CD8-positive, alpha-beta memory T cell (primary cell): ENCODE measurements around the gene ZP1. TPM values are rescaled to one million over a fixed set of nuclear protein-coding genes. Genes with fewer than 3 reads are reported as not detected.
A peak's percentile ranks its signal among the peaks of the same experiment; 100 is the strongest.

Experiments used
- CTCF ChIA-PET: fragments of 350-600 bp; sonication (Branson Sonifier 250); formaldehyde crosslinking; loops from one replicate; lab custom pipeline; 2021; ENCODE audit warnings: antibody characterized with exemption; lab: Charles Lee
- POLR2A ChIA-PET: fragments of 350-600 bp; sonication (Branson Sonifier 250); formaldehyde crosslinking; loops from one replicate; lab custom pipeline; 2021; ENCODE audit warnings: antibody characterized with exemption; lab: Charles Lee
- DNase-seq, 5 donors: peaks; one replicate each; pipeline versions ENCODE4 v3.0.0 to v3.0.0-alpha.2; 2020 to 2022; ENCODE audit warnings: mixed read lengths in 1 of 5
- H3K27ac ChIP-seq: one replicate; pipeline ENCODE4 v1.7.0; 2013; ENCODE audit warnings: low read depth, mild to moderate bottlenecking, low read length, moderate library complexity
- H3K27me3 ChIP-seq: 2 replicates; pipeline ENCODE4 v1.7.0; 2013; ENCODE audit warnings: low read length, mild to moderate bottlenecking; ENCODE audit not compliant: insufficient read depth, poor library complexity, severe bottlenecking
- H3K36me3 ChIP-seq: 2 replicates; pipeline ENCODE4 v1.7.0; 2013; ENCODE audit warnings: mild to moderate bottlenecking, low read length, moderate library complexity; ENCODE audit not compliant: insufficient read depth
- H3K4me1 ChIP-seq: 2 replicates; pipeline ENCODE4 v1.7.0; 2013; ENCODE audit warnings: mild to moderate bottlenecking, low read length, moderate library complexity; ENCODE audit not compliant: insufficient read depth
- H3K4me3 ChIP-seq: 2 replicates; pipeline ENCODE4 v1.7.0; 2013; ENCODE audit warnings: mild to moderate bottlenecking, low read length
- H3K9me3 ChIP-seq: 2 replicates; pipeline ENCODE4 v1.7.0; 2013; ENCODE audit warnings: mild to moderate bottlenecking, low read length
- H3K27ac Mint-ChIP-seq, 8 donors: one replicate each; pipeline ENCODE4 v1.8.0; 2020 to 2021; ENCODE audit warnings: mixed read lengths in 8 of 8, mild to moderate bottlenecking in 6 of 8, inconsistent platforms in 3 of 8, moderate library complexity in 3 of 8
- H3K27me3 Mint-ChIP-seq, 2 donors: one replicate each; pipeline ENCODE4 v1.8.0; 2020 to 2021; ENCODE audit warnings: mixed read lengths in 2 of 2, mild to moderate bottlenecking in 1 of 2, moderate library complexity in 1 of 2
- H3K36me3 Mint-ChIP-seq, 3 donors: one replicate each; pipeline ENCODE4 v1.8.0; 2020 to 2021; ENCODE audit warnings: mixed read lengths in 3 of 3, inconsistent platforms in 1 of 3, mild to moderate bottlenecking in 1 of 3
- H3K4me1 Mint-ChIP-seq, 3 donors: one replicate each; pipeline ENCODE4 v1.8.0; 2020 to 2021; ENCODE audit warnings: mixed read lengths in 3 of 3, inconsistent platforms in 1 of 3, mild to moderate bottlenecking in 1 of 3
- H3K4me3 Mint-ChIP-seq, 7 donors: one replicate each; pipeline ENCODE4 v1.8.0; 2020 to 2021; ENCODE audit warnings: mixed read lengths in 7 of 7, mild to moderate bottlenecking in 6 of 7, moderate library complexity in 4 of 7, inconsistent platforms in 2 of 7
- H3K9me3 Mint-ChIP-seq, 5 donors: one replicate each; pipeline ENCODE4 v1.8.0; 2020 to 2022; ENCODE audit warnings: mixed read lengths in 5 of 5, mild to moderate bottlenecking in 3 of 5, moderate library complexity in 2 of 5, inconsistent platforms in 1 of 5
- polyA plus RNA-seq: library from polyadenylated mRNA; unstranded; fragments of 300-500 nt; fragmentation: Illumina TruSeq; gene quantifications from one replicate; pipeline ENCODE4 v1.2.3, GENCODE V29; 2021
- total RNA-seq, 2 experiments: library from RNA; stranded (reverse); gene quantifications; one replicate each; pipeline ENCODE4 v1.2.3, GENCODE V29; 2021

Gene ZP1
- total and polyA plus RNA-seq, 3 experiments from 2014 or later = 0.22 TPM; not detected in 2

- peaks cover 18 to 50% (median 19%) of the 10 kb centered on the region in 3 donors for H3K36me3 Mint-ChIP-seq
- Histone ChIP-seq H3K27me3 (no peaks in the 10 kb centered on the region), H3K9me3 (no peaks in the 10 kb centered on the region), H3K36me3 (peaks cover 35% of the 10 kb centered on the region), H3K4me1 (peaks cover 31% of the 10 kb centered on the region), H3K4me3 (no peak overlapping the region), H3K27ac (no peak overlapping the region)
- peaks cover 0 to 3% of the 10 kb centered on the region in 2 donors for H3K27me3 Mint-ChIP-seq
- ChIA-PET CTCF (interaction anchor here (0.6 kb wide), 1 partner anchor 270 kb away, joined by 3 read pairs; no protein-coding TSS in a partner anchor), POLR2A (no interaction called here)
- peak overlapping the region in 6 of 8 donors; percentile 12 to 81 (median 66) for H3K27ac Mint-ChIP-seq
- H3K4me1 Mint-ChIP-seq = peaks cover 41 to 59% (median 45%) of the 10 kb centered on the region in 3 donors
- no peaks in the 10 kb centered on the region for H3K9me3 Mint-ChIP-seq
- H3K4me3 Mint-ChIP-seq = peak overlapping the region in 1 of 7 donors; percentile 47
- no peak for DNase-seq
Measured at GRCh38 chr11:60917267-60917666, 49.9 kb downstream of the ZP1 start.

GRCh38 chr11:60918251-60918938 lies 51.1 kb downstream of the ZP1 start:
- Mint-ChIP-seq H3K27ac (peak overlapping the region in 1 of 8 donors; percentile 10), H3K9me3 (no peaks in the 10 kb centered on the region), H3K4me3 (no peak overlapping the region), H3K36me3 (peaks cover 22 to 61% (median 24%) of the 10 kb centered on the region in 3 donors), H3K27me3 (peaks cover 2 to 6% of the 10 kb centered on the region in 2 donors), H3K4me1 (peaks cover 33 to 51% (median 41%) of the 10 kb centered on the region in 3 donors)
- Histone ChIP-seq H3K36me3 (peaks cover 39% of the 10 kb centered on the region), H3K9me3 (no peaks in the 10 kb centered on the region), H3K27ac (no peak overlapping the region), H3K27me3 (no peaks in the 10 kb centered on the region), H3K4me1 (peaks cover 20% of the 10 kb centered on the region), H3K4me3 (no peak overlapping the region)
- DNase-seq = peak in 1 of 5 donors; percentile 23
- ChIA-PET CTCF (interaction anchor here (1.3 to 1.8 kb wide), 3 partner anchors 10 to 269 kb away, joined by 3 to 5 read pairs (median 3); no protein-coding TSS in a partner anchor), POLR2A (no interaction called here)

- H3K4me1 ChIP-seq = peaks cover 20% of the 10 kb centered on the region
Measured at GRCh38 chr11:60918939-60919265, 51.6 kb downstream of the ZP1 start.

GRCh38 chr11:60919320-60919719 lies 52.0 kb downstream of the ZP1 start:
- peaks cover 31 to 50% (median 33%) of the 10 kb centered on the region in 3 donors for H3K4me1 Mint-ChIP-seq
- Histone ChIP-seq H3K4me3 (no peak overlapping the region), H3K27me3 (peaks cover 8% of the 10 kb centered on the region), H3K36me3 (peaks cover 39% of the 10 kb centered on the region), H3K9me3 (no peaks in the 10 kb centered on the region), H3K27ac (no peak overlapping the region), H3K4me1 (peaks cover 23% of the 10 kb centered on the region)
- no peak overlapping the region for H3K27ac Mint-ChIP-seq
- H3K9me3 Mint-ChIP-seq = no peaks in the 10 kb centered on the region
- peaks cover 22 to 58% (median 25%) of the 10 kb centered on the region in 3 donors for H3K36me3 Mint-ChIP-seq
- no peak overlapping the region for H3K4me3 Mint-ChIP-seq
- CTCF ChIA-PET = interaction anchor here (1.4 to 1.8 kb wide), 2 partner anchors 89 to 268 kb away, joined by 3 to 5 read pairs; no protein-coding TSS in a partner anchor
- no peak for DNase-seq
- peaks cover 4 to 7% of the 10 kb centered on the region in 2 donors for H3K27me3 Mint-ChIP-seq
- POLR2A ChIA-PET = no interaction called here

More at GRCh38 chr11:60918939-60919265, 51.6 kb downstream of the ZP1 start:
- Histone ChIP-seq H3K9me3 (no peaks in the 10 kb centered on the region), H3K27me3 (peaks cover 5% of the 10 kb centered on the region), H3K36me3 (peaks cover 39% of the 10 kb centered on the region), H3K4me3 (no peak overlapping the region), H3K27ac (no peak overlapping the region)
- H3K9me3 Mint-ChIP-seq = no peaks in the 10 kb centered on the region
- POLR2A ChIA-PET = no interaction called here
- H3K27ac Mint-ChIP-seq = no peak overlapping the region
- H3K4me3 Mint-ChIP-seq = no peak overlapping the region
- DNase-seq = no peak
- CTCF ChIA-PET = interaction anchor here (1.3 to 1.8 kb wide), 3 partner anchors 9 to 269 kb away, joined by 3 to 5 read pairs (median 3); no protein-coding TSS in a partner anchor
- H3K27me3 Mint-ChIP-seq = peaks cover 4 to 7% of the 10 kb centered on the region in 2 donors
- peaks cover 30 to 50% (median 36%) of the 10 kb centered on the region in 3 donors for H3K4me1 Mint-ChIP-seq
- H3K36me3 Mint-ChIP-seq = peaks cover 22 to 60% (median 25%) of the 10 kb centered on the region in 3 donors

- Histone ChIP-seq H3K9me3 (no peaks in the 10 kb centered on the region), H3K4me1 (peaks cover 25% of the 10 kb centered on the region), H3K27me3 (peaks cover 11% of the 10 kb centered on the region), H3K36me3 (peaks cover 39% of the 10 kb centered on the region), H3K4me3 (no peak overlapping the region), H3K27ac (no peak overlapping the region)
- ChIA-PET POLR2A (interaction anchor here (1.5 kb wide), 1 partner anchor 14 kb away, joined by 4 read pairs; no protein-coding TSS in a partner anchor), CTCF (no interaction called here)
- Mint-ChIP-seq H3K27ac (no peak overlapping the region), H3K4me3 (peak overlapping the region in 1 of 7 donors; percentile 18), H3K36me3 (peaks cover 22 to 55% (median 25%) of the 10 kb centered on the region in 3 donors), H3K9me3 (no peaks in the 10 kb centered on the region), H3K4me1 (peaks cover 29 to 50% (median 32%) of the 10 kb centered on the region in 3 donors), H3K27me3 (peaks cover 4 to 7% of the 10 kb centered on the region in 2 donors)
- no peak for DNase-seq
Measured at GRCh38 chr11:60919956-60920355, 52.6 kb downstream of the ZP1 start.

GRCh38 chr11:60921259-60921658 lies 53.9 kb downstream of the ZP1 start:
- POLR2A ChIA-PET = interaction anchor here (0.6 to 1.5 kb wide), 3 partner anchors 9 to 168 kb away, joined by 3 to 4 read pairs (median 4); no protein-coding TSS in a partner anchor

GRCh38 chr11:60921777-60922335 lies 54.5 kb downstream of the ZP1 start:
- ChIA-PET CTCF (interaction anchor here (0.7 to 0.9 kb wide), 2 partner anchors 21 to 265 kb away, joined by 3 read pairs; no protein-coding TSS in a partner anchor), POLR2A (interaction anchor here (0.6 kb wide), 2 partner anchors 8 to 167 kb away, joined by 3 to 4 read pairs; no protein-coding TSS in a partner anchor)
- H3K36me3 Mint-ChIP-seq = peaks cover 22 to 52% (median 25%) of the 10 kb centered on the region in 3 donors
- H3K4me1 Mint-ChIP-seq = peaks cover 20 to 41% (median 23%) of the 10 kb centered on the region in 3 donors
- DNase-seq = no peak
- no peaks in the 10 kb centered on the region for H3K9me3 Mint-ChIP-seq
- H3K36me3 ChIP-seq = peaks cover 39% of the 10 kb centered on the region
- H3K27ac Mint-ChIP-seq = peak overlapping the region in 1 of 8 donors; percentile 15
- peaks cover 20% of the 10 kb centered on the region for H3K27me3 ChIP-seq
- no peak overlapping the region for H3K4me3 ChIP-seq
- H3K9me3 ChIP-seq = no peaks in the 10 kb centered on the region
- H3K4me3 Mint-ChIP-seq = no peak overlapping the region
- no peak overlapping the region for H3K27ac ChIP-seq
- H3K27me3 Mint-ChIP-seq = peaks cover 7 to 19% of the 10 kb centered on the region in 2 donors
- H3K4me1 ChIP-seq = peaks cover 13% of the 10 kb centered on the region

More at GRCh38 chr11:60921259-60921658, 53.9 kb downstream of the ZP1 start:
- no peak for DNase-seq
- Mint-ChIP-seq H3K27me3 (peaks cover 7 to 13% of the 10 kb centered on the region in 2 donors), H3K4me1 (peaks cover 25 to 47% (median 29%) of the 10 kb centered on the region in 3 donors), H3K9me3 (no peaks in the 10 kb centered on the region), H3K27ac (no peak overlapping the region), H3K4me3 (no peak overlapping the region), H3K36me3 (peaks cover 22 to 52% (median 25%) of the 10 kb centered on the region in 3 donors)
- CTCF ChIA-PET = interaction anchor here (0.9 to 1.0 kb wide), 2 partner anchors 22 to 266 kb away, joined by 3 to 5 read pairs; no protein-coding TSS in a partner anchor
- peaks cover 20% of the 10 kb centered on the region for H3K27me3 ChIP-seq
- peaks cover 39% of the 10 kb centered on the region for H3K36me3 ChIP-seq
- H3K4me1 ChIP-seq = peaks cover 18% of the 10 kb centered on the region
- H3K9me3 ChIP-seq = no peaks in the 10 kb centered on the region
- H3K27ac ChIP-seq = no peak overlapping the region
- no peak overlapping the region for H3K4me3 ChIP-seq
